ENCODE measurements around the gene MAN2A2.

MAN2A2 gene

DNA sequence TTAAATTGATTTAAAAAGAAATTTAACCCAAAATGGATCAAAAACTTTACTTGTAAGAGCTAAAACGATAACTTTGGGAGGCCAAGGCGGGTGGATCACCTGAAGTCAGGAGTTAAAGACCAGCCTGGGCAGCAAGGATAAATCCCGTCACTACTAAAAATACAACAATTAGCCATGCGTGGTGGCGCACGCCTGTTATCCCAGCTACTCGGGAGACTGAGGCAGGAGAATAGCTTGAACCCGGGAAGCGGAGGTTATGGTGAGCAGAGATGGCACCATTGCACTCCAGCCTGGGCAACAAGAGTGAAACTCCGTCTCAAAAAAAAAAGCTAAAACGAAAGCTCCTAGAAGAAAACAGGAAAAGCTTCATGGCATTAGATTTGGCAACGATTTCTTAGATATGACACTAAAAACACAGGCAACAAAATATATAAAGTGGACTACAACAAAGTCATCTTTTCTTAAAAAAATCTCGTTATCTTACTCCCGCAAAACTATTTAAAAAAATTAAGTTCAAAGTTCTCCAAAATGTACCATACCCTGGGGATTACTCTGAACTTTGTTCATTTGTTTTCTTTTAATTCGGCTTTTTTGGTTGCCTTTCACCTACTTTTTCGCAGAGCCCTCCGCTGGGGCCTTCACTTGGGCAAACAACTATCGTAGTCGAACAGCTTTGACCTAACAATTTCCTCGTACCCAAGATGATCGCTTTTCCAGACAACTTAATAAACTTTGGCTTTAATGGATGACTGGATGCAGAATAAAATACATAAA lies 26.3 kb downstream of the MAN2A2 start:
- Histone ChIP-seq H3K27ac (ENCODE audit: low read depth, low read length, poor library complexity, severe bottlenecking) (peak overlapping the region; percentile 90), H3F3A (ENCODE audit: insufficient read depth, low read length) (no peaks in the 10 kb centered on the region), H3K4me2 (ENCODE audit: low read length) (peak overlapping the region; percentile 95), H4K20me1 (ENCODE audit: insufficient read depth, low read length) (no peaks in the 10 kb centered on the region), H3K9me2 (ENCODE audit: low read depth, low read length) (no peaks in the 10 kb centered on the region), H3K4me3 (ENCODE audit: low read depth, low read length, poor library complexity, severe bottlenecking) (peak overlapping the region; percentile 92), H3K9me3 (ENCODE audit: low read length) (no peaks in the 10 kb centered on the region), H2AFZ (ENCODE audit: low read length) (peak overlapping the region; percentile 43), H3K27me3 (ENCODE audit: insufficient read depth, low read length) (no peaks in the 10 kb centered on the region), H3K9ac (ENCODE audit: low read length) (peak overlapping the region; percentile 89), H3K79me2 (ENCODE audit: insufficient read depth, low read length) (no peaks in the 10 kb centered on the region), H3K36me3 (ENCODE audit: insufficient read depth, low read length) (no peaks in the 10 kb centered on the region), H3K4me1 (ENCODE audit: insufficient read depth, low read length, severe bottlenecking) (peaks cover 37% of the 10 kb centered on the region)
- TF ChIP-seq, protein P1, sequence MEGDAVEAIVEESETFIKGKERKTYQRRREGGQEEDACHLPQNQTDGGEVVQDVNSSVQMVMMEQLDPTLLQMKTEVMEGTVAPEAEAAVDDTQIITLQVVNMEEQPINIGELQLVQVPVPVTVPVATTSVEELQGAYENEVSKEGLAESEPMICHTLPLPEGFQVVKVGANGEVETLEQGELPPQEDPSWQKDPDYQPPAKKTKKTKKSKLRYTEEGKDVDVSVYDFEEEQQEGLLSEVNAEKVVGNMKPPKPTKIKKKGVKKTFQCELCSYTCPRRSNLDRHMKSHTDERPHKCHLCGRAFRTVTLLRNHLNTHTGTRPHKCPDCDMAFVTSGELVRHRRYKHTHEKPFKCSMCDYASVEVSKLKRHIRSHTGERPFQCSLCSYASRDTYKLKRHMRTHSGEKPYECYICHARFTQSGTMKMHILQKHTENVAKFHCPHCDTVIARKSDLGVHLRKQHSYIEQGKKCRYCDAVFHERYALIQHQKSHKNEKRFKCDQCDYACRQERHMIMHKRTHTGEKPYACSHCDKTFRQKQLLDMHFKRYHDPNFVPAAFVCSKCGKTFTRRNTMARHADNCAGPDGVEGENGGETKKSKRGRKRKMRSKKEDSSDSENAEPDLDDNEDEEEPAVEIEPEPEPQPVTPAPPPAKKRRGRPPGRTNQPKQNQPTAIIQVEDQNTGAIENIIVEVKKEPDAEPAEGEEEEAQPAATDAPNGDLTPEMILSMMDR (IDR thresholded peaks at IDR 0.05; ENCODE audit: low read length): no peak
- no peak for TF ChIP-seq EZH2 (IDR thresholded peaks at IDR 0.05; ENCODE audit: borderline replicate concordance, low read length)

DNA sequence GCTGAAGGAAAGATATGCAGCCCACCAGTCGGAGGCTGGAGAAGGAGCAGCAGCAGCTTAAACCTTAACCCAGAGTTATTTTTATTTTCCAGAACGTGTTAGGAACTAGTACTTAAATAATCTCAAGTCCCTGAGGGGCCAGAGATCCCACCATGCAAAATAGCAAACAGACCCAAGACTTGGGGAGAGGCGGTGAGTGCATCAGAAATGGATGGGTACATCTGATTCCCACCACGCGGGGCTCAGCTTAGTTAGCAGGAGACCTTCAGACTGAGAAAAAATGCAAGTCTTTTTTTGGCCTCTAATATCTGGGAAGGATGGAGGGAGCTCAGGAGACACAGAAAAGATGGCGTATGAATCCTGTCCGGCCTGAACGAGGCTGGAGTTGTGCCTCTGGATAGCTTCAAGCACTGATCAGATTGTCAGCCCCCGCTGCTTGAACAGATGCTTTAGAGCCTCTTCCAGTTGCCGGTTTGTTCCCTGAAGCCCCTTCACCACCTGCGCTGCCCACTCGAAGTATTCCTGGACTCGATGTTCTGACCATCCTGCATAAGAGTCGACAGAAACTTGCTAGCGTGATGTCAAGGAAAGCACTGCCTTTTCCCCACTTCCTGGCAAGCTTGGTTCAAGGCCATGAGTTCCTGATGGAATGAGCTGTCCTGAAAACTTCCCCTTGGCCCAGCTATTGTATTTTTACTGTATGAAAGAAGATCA lies 27.9 kb downstream of the MAN2A2 start:
- no peaks in the 10 kb centered on the region for H3K36me3 ChIP-seq (ENCODE audit: insufficient read depth, low read length)
- no peak overlapping the region for H2AFZ ChIP-seq (ENCODE audit: low read length)
- H3K4me2 ChIP-seq (ENCODE audit: low read length): peak overlapping the region; percentile 95
- H3K9me2 ChIP-seq (ENCODE audit: low read depth, low read length): no peaks in the 10 kb centered on the region
- peak overlapping the region; percentile 92 for H3K4me3 ChIP-seq (ENCODE audit: low read depth, low read length, poor library complexity, severe bottlenecking)
- no peaks in the 10 kb centered on the region for H3K79me2 ChIP-seq (ENCODE audit: insufficient read depth, low read length)
- no peaks in the 10 kb centered on the region for H4K20me1 ChIP-seq (ENCODE audit: insufficient read depth, low read length)
- peaks cover 46% of the 10 kb centered on the region for H3K4me1 ChIP-seq (ENCODE audit: insufficient read depth, low read length, severe bottlenecking)
- TF ChIP-seq, protein P1 (IDR thresholded peaks at IDR 0.05; ENCODE audit: low read length): no peak
- TF ChIP-seq EZH2 (IDR thresholded peaks at IDR 0.05; ENCODE audit: borderline replicate concordance, low read length): no peak
- peak overlapping the region; percentile 90 for H3K27ac ChIP-seq (ENCODE audit: low read depth, low read length, poor library complexity, severe bottlenecking)
- no peaks in the 10 kb centered on the region for H3K9me3 ChIP-seq (ENCODE audit: low read length)
- peak overlapping the region; percentile 89 for H3K9ac ChIP-seq (ENCODE audit: low read length)
- H3F3A ChIP-seq (ENCODE audit: insufficient read depth, low read length): no peaks in the 10 kb centered on the region
- H3K27me3 ChIP-seq (ENCODE audit: insufficient read depth, low read length): no peaks in the 10 kb centered on the region

DNA sequence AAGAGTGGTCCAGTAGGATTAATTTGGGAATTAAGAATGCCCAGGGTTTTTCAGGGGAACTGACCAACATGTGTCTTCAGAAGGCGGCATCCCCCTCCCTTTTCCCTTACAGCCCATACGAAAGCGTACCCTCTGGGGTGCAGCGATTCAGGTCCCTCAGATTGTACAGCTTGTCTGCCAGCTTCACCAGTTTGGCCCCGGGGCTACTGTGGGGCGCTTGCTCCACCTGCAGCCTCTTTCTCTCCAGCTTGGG lies 28.4 kb downstream of the MAN2A2 start:
- Histone ChIP-seq H3K9me3 (ENCODE audit: low read length) (no peaks in the 10 kb centered on the region), H3K9me2 (ENCODE audit: low read depth, low read length) (no peaks in the 10 kb centered on the region), H3K4me2 (ENCODE audit: low read length) (peak overlapping the region; percentile 95), H3K4me1 (ENCODE audit: insufficient read depth, low read length, severe bottlenecking) (peaks cover 50% of the 10 kb centered on the region), H3K4me3 (ENCODE audit: low read depth, low read length, poor library complexity, severe bottlenecking) (peak overlapping the region; percentile 92), H3K79me2 (ENCODE audit: insufficient read depth, low read length) (no peaks in the 10 kb centered on the region), H2AFZ (ENCODE audit: low read length) (no peak overlapping the region), H3K36me3 (ENCODE audit: insufficient read depth, low read length) (no peaks in the 10 kb centered on the region), H3K9ac (ENCODE audit: low read length) (peak overlapping the region; percentile 89), H3K27ac (ENCODE audit: low read depth, low read length, poor library complexity, severe bottlenecking) (peak overlapping the region; percentile 90), H3F3A (ENCODE audit: insufficient read depth, low read length) (no peaks in the 10 kb centered on the region), H4K20me1 (ENCODE audit: insufficient read depth, low read length) (no peaks in the 10 kb centered on the region), H3K27me3 (ENCODE audit: insufficient read depth, low read length) (no peaks in the 10 kb centered on the region)
- no peak for TF ChIP-seq EZH2 (IDR thresholded peaks at IDR 0.05; ENCODE audit: borderline replicate concordance, low read length)

All from OCI-LY1 (cell line).